H1 (cell line): ENCODE results near the gene TMEM150B. TPM values are rescaled to one million over a fixed set of nuclear protein-coding genes. Genes with fewer than 3 reads are reported as not detected.

Experiments used
- ASH2L ChIP-seq: fragments of 200-600, 300-600 bp; sonication (generic); IDR thresholded peaks from one replicate; pipeline ENCODE4 v1.7.1; 2017; ENCODE audit warnings: low read length
- E2F6 ChIP-seq: IDR thresholded peaks from 2 replicates; pipeline ENCODE4 v1.6.1; 2012; ENCODE audit warnings: inconsistent platforms
- HDAC6 ChIP-seq: IDR thresholded peaks from one replicate; pipeline ENCODE4 v1.7.1; 2012; ENCODE audit warnings: low read depth, mild to moderate bottlenecking, inconsistent platforms, low read length, moderate library complexity
- RBBP5 ChIP-seq: IDR thresholded peaks from 2 replicates; pipeline ENCODE4 v1.7.1; 2012; ENCODE audit warnings: low read depth, mild to moderate bottlenecking, inconsistent platforms, low read length, moderate library complexity, borderline replicate concordance
- polyA plus RNA-seq, 7 experiments: library from polyadenylated mRNA; depleted of rRNA in 3 of 7; stranded (reverse) in 5 of 7; unstranded in 2 of 7; fragments of >200 nt in 5 of 7; fragments of 200-250 nt in 2 of 7; gene quantifications; 1 replicate in 5 of 7; 2 replicates in 1 of 7; 4 replicates in 1 of 7; pipeline versions ENCODE4 v1.2.1 to v1.2.3, GENCODE V29; 2011 to 2013; ENCODE audit warnings: missing spikeins in 2 of 7, mixed read lengths in 2 of 7
- total RNA-seq: library from RNA; stranded (reverse); fragmentation: NEBNext Ultra II Directional; extraction: Animal tissue kit (Norgen Biotek cat#: 25700); gene quantifications from 2 replicates; pipeline ENCODE4 v1.2.1, GENCODE V29; 2021
- TF ChIP-seq, protein P1 (sequence below): fragments of 300-600 bp; sonication (generic); IDR thresholded peaks from 2 replicates; pipeline ENCODE4 v1.7.1; 2012; ENCODE audit warnings: low read length, moderate library complexity, mild to moderate bottlenecking, inconsistent platforms; ENCODE audit not compliant: insufficient replicate concordance

The TMEM150B gene
- total and polyA plus RNA-seq, 2 of the 8 experiments (the other 6 are each of a cell fraction or from before 2014, with no cell fraction given), result 0.41 to 0.91 TPM

- TF ChIP-seq, protein P1, sequence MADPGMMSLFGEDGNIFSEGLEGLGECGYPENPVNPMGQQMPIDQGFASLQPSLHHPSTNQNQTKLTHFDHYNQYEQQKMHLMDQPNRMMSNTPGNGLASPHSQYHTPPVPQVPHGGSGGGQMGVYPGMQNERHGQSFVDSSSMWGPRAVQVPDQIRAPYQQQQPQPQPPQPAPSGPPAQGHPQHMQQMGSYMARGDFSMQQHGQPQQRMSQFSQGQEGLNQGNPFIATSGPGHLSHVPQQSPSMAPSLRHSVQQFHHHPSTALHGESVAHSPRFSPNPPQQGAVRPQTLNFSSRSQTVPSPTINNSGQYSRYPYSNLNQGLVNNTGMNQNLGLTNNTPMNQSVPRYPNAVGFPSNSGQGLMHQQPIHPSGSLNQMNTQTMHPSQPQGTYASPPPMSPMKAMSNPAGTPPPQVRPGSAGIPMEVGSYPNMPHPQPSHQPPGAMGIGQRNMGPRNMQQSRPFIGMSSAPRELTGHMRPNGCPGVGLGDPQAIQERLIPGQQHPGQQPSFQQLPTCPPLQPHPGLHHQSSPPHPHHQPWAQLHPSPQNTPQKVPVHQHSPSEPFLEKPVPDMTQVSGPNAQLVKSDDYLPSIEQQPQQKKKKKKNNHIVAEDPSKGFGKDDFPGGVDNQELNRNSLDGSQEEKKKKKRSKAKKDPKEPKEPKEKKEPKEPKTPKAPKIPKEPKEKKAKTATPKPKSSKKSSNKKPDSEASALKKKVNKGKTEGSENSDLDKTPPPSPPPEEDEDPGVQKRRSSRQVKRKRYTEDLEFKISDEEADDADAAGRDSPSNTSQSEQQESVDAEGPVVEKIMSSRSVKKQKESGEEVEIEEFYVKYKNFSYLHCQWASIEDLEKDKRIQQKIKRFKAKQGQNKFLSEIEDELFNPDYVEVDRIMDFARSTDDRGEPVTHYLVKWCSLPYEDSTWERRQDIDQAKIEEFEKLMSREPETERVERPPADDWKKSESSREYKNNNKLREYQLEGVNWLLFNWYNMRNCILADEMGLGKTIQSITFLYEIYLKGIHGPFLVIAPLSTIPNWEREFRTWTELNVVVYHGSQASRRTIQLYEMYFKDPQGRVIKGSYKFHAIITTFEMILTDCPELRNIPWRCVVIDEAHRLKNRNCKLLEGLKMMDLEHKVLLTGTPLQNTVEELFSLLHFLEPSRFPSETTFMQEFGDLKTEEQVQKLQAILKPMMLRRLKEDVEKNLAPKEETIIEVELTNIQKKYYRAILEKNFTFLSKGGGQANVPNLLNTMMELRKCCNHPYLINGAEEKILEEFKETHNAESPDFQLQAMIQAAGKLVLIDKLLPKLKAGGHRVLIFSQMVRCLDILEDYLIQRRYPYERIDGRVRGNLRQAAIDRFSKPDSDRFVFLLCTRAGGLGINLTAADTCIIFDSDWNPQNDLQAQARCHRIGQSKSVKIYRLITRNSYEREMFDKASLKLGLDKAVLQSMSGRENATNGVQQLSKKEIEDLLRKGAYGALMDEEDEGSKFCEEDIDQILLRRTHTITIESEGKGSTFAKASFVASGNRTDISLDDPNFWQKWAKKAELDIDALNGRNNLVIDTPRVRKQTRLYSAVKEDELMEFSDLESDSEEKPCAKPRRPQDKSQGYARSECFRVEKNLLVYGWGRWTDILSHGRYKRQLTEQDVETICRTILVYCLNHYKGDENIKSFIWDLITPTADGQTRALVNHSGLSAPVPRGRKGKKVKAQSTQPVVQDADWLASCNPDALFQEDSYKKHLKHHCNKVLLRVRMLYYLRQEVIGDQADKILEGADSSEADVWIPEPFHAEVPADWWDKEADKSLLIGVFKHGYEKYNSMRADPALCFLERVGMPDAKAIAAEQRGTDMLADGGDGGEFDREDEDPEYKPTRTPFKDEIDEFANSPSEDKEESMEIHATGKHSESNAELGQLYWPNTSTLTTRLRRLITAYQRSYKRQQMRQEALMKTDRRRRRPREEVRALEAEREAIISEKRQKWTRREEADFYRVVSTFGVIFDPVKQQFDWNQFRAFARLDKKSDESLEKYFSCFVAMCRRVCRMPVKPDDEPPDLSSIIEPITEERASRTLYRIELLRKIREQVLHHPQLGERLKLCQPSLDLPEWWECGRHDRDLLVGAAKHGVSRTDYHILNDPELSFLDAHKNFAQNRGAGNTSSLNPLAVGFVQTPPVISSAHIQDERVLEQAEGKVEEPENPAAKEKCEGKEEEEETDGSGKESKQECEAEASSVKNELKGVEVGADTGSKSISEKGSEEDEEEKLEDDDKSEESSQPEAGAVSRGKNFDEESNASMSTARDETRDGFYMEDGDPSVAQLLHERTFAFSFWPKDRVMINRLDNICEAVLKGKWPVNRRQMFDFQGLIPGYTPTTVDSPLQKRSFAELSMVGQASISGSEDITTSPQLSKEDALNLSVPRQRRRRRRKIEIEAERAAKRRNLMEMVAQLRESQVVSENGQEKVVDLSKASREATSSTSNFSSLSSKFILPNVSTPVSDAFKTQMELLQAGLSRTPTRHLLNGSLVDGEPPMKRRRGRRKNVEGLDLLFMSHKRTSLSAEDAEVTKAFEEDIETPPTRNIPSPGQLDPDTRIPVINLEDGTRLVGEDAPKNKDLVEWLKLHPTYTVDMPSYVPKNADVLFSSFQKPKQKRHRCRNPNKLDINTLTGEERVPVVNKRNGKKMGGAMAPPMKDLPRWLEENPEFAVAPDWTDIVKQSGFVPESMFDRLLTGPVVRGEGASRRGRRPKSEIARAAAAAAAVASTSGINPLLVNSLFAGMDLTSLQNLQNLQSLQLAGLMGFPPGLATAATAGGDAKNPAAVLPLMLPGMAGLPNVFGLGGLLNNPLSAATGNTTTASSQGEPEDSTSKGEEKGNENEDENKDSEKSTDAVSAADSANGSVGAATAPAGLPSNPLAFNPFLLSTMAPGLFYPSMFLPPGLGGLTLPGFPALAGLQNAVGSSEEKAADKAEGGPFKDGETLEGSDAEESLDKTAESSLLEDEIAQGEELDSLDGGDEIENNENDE, result no peak
- no peak for TF ChIP-seq ASH2L
- no peak for TF ChIP-seq E2F6
- no peak for TF ChIP-seq RBBP5
- TF ChIP-seq HDAC6, result no peak
- TF ChIP-seq, all 59 proteins: peak for 0
These were observed 30.2 kb upstream of the TMEM150B start (continued) for GRCh38 chr19:55355213-55355821.
